Rectal smooth muscle tissue (tissue), 1 donor: Measurements from ENCODE around the gene GLO1.

ENCODE experiments used
- H3K27ac ChIP-seq: one replicate; pipeline ENCODE4 v1.7.0; 2013; ENCODE audit warnings: low read depth, low read length, inconsistent platforms
- H3K27me3 ChIP-seq: one replicate; pipeline ENCODE4 v1.7.0; 2013; ENCODE audit warnings: low read length; ENCODE audit not compliant: control insufficient read depth, insufficient read depth
- H3K36me3 ChIP-seq: one replicate; pipeline ENCODE4 v1.7.0; 2013; ENCODE audit warnings: low read length; ENCODE audit not compliant: control insufficient read depth, insufficient read depth
- H3K4me1 ChIP-seq: one replicate; pipeline ENCODE4 v1.7.0; 2013; ENCODE audit warnings: low read length; ENCODE audit not compliant: control insufficient read depth, insufficient read depth
- H3K4me3 ChIP-seq: one replicate; pipeline ENCODE4 v1.7.0; 2013; ENCODE audit warnings: low read length
- H3K9ac ChIP-seq: one replicate; pipeline ENCODE4 v1.7.0; 2013; ENCODE audit warnings: low read length

GLO1 gene

DNA sequence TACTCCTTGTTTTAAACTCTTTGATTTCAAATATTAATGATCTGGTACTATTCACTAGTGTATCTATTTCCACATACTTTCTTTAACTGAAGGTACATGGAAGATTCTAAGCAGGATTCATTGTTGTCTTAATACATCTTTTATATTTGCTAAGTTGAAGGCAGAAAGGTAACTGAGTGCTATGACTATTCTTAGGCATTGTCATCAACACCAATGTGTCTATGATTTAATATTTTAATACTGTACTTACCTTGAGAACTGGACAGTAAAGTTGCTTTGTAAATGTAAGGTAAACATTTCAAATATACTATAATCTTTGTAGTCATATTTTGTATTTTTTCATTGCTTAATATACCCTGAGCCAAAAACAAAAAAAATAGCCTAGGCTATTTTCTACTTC lies 54.3 kb downstream of the GLO1 start:
- Histone ChIP-seq H3K9ac (no peak overlapping the region), H3K4me1 (no peaks in the 10 kb centered on the region), H3K27ac (no peak overlapping the region)

GRCh38 chr6:38646166-38646878 lies 56.6 kb downstream of the GLO1 start:
- Histone ChIP-seq H3K4me1 (no peaks in the 10 kb centered on the region), H3K9ac (no peak overlapping the region), H3K27ac (no peak overlapping the region), H3K27me3 (no peaks in the 10 kb centered on the region), H3K4me3 (no peak overlapping the region), H3K36me3 (no peaks in the 10 kb centered on the region)

More for the DNA sequence above, 54.3 kb downstream of the GLO1 start:
- Histone ChIP-seq H3K4me3 (no peak overlapping the region), H3K36me3 (no peaks in the 10 kb centered on the region), H3K27me3 (no peaks in the 10 kb centered on the region)

GRCh38 chr6:38644951-38645350 lies 58.0 kb downstream of the GLO1 start:
- Histone ChIP-seq H3K4me1 (peaks cover 5% of the 10 kb centered on the region), H3K36me3 (no peaks in the 10 kb centered on the region), H3K4me3 (no peak overlapping the region), H3K9ac (no peak overlapping the region), H3K27me3 (no peaks in the 10 kb centered on the region), H3K27ac (no peak overlapping the region)

DNA sequence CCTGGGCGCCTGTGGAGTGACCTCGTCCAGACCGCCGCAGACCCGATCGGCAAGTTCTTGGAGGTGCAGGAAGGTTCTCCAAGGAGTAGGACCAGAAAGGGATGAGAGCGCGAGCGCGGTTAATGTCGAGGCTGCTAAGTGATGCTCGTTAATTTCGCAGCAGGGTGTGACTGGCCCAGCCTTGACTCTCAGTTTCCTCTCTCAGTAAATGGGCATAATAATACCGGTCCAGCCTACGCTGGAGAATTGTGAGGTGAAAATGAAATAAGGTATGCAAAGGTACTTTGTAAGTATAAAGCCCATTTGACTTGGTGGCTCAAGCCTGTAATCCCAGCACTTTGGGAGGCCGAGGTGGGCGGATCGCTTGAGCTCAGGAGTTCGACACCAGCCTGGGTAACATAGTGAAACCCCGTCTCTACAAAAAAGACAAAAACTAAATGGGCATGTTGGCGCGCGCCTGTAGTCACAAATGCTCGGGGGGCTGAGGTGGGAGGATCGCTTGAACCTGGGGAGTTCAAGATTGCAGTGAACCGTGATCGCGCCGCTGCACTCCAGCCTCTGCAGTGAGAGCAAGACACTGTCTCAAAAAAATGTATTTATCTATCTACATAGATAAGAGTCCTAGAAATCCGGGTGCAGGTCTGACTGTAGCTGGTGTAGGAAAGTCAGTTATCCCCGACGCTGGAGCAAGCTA lies 62.6 kb downstream of the GLO1 start:
- Histone ChIP-seq H3K36me3 (no peaks in the 10 kb centered on the region), H3K4me1 (peaks cover 11% of the 10 kb centered on the region), H3K27me3 (no peaks in the 10 kb centered on the region), H3K27ac (peak overlapping the region; percentile 96), H3K9ac (peak overlapping the region; percentile 54), H3K4me3 (peak overlapping the region; percentile 92)

DNA sequence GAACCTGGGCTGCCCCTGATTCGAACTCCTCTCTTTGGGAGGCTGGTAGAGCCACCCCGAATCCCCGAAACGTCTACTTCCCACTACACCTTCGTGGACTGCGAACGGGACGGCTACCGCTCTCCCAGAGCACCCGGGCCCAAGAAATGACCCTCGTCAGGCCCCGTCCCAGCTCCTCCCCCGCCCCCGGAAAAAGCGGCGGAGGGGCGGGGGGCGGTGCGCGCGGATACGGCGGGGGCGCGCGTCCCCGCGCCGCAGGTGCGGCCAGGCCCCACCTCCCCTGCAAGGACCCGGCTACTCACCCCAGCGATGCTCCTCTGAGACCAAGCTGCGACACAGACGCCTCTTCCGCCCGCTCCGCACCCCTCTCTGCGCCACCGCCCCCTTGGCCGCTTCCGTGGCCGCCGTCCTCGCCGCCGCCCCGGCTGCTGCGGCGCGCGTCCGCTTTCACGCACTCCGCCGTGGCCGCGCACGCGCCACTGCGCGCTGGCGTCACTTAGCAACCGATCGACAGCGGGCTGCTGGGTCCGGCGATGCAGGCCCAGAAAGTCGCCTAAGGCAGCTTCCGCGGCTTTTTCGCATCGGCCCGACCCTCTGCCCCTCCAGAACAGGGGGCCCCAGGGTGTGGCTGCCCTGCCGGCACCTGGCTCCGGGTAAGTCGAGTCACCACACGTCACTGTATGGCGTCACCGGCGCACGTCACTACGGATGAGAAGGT lies 63.3 kb downstream of the GLO1 start, which contains the start of gene BTBD9:
BTBD9 (minus strand) TSS at position 432 of the 718 bp plus-strand sequence.
- peak within 1 kb of the TSS; percentile 96 for H3K27ac ChIP-seq
- H3K36me3 ChIP-seq: no peaks in the 10 kb centered on the region
- no peaks in the 10 kb centered on the region for H3K27me3 ChIP-seq
- peak within 1 kb of the TSS; percentile 98 for H3K9ac ChIP-seq
- H3K4me3 ChIP-seq: peak within 1 kb of the TSS; percentile 92
- H3K4me1 ChIP-seq: peaks cover 11% of the 10 kb centered on the region

- peak overlapping the region; percentile 98 for H3K9ac ChIP-seq
- H3K4me1 ChIP-seq: peaks cover 11% of the 10 kb centered on the region
- peak overlapping the region; percentile 92 for H3K4me3 ChIP-seq
- peak overlapping the region; percentile 96 for H3K27ac ChIP-seq
- H3K27me3 ChIP-seq: no peaks in the 10 kb centered on the region
- H3K36me3 ChIP-seq: no peaks in the 10 kb centered on the region
Measured at GRCh38 chr6:38638941-38639497, 63.9 kb downstream of the GLO1 start.

DNA sequence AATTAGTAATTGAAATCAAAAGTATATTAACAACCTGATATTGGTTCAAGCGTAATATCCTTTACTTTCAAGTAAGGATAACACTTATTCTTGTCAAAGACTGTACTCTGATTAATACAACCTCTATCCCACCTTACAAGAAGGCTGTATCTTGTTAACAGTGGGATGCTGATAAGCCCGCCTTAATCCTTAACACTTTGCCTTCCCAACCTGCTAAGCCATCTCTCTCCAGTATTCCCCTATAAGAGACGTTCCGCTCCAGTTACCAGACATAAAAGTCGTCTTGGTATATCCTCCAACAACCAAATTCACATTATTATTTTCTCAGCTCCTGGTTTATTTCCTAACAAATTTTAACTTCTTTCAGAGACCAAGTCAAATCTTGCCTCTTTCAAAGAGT lies 65.2 kb downstream of the GLO1 start:
- peaks cover 11% of the 10 kb centered on the region for H3K4me1 ChIP-seq
- no peak overlapping the region for H3K9ac ChIP-seq
- no peaks in the 10 kb centered on the region for H3K27me3 ChIP-seq
- H3K27ac ChIP-seq: no peak overlapping the region
- H3K36me3 ChIP-seq: no peaks in the 10 kb centered on the region
- no peak overlapping the region for H3K4me3 ChIP-seq

DNA sequence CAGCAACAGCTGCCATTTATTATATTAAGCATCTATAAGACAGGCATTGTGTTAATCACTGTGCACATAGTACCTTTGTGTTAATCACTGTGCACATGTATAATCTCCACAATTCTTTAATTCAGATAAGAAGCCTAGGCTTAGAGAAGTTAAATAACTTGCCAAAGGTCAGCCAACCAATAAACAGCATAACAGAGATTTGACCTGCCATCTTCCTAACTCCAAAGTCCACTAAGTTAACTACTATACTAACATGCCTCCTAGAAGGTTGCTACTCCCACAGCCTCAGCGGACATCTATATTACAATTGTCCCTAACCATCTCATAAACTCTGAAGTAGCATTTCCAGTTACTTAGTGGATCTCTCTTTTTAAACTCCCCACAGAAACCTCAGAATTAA lies 66.9 kb downstream of the GLO1 start:
- H3K36me3 ChIP-seq: no peaks in the 10 kb centered on the region
- peaks cover 10% of the 10 kb centered on the region for H3K4me1 ChIP-seq
- H3K9ac ChIP-seq: no peak overlapping the region
- H3K4me3 ChIP-seq: no peak overlapping the region
- H3K27ac ChIP-seq: no peak overlapping the region
- H3K27me3 ChIP-seq: no peaks in the 10 kb centered on the region

- peaks cover 6% of the 10 kb centered on the region for H3K4me1 ChIP-seq
- no peaks in the 10 kb centered on the region for H3K27me3 ChIP-seq
- H3K4me3 ChIP-seq: no peak overlapping the region
- no peak overlapping the region for H3K9ac ChIP-seq
- no peaks in the 10 kb centered on the region for H3K36me3 ChIP-seq
- no peak overlapping the region for H3K27ac ChIP-seq
Measured at GRCh38 chr6:38634518-38634917, 68.4 kb downstream of the GLO1 start.

DNA sequence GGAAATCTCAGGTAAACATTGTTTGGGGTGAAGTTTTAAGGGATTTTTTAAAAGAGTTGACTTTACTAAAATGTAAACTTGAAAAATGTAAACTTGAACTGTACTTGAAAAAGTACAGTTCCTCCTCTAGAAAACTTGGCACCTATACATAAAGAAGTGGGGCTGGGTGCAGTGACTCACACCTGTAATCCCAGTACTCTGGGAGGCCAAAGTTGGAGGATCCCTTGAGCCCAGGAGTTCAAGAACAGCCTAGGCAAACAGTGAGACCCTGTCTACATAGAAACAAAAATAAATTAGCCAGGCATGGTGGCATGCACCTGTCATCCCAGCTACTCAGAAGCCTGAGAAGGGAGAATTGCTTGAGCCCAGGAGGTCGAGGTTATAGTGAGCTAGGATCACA lies 70.5 kb downstream of the GLO1 start:
- no peak overlapping the region for H3K27ac ChIP-seq
- no peaks in the 10 kb centered on the region for H3K36me3 ChIP-seq
- H3K4me3 ChIP-seq: no peak overlapping the region
- no peaks in the 10 kb centered on the region for H3K4me1 ChIP-seq
- H3K9ac ChIP-seq: no peak overlapping the region
- no peaks in the 10 kb centered on the region for H3K27me3 ChIP-seq

DNA sequence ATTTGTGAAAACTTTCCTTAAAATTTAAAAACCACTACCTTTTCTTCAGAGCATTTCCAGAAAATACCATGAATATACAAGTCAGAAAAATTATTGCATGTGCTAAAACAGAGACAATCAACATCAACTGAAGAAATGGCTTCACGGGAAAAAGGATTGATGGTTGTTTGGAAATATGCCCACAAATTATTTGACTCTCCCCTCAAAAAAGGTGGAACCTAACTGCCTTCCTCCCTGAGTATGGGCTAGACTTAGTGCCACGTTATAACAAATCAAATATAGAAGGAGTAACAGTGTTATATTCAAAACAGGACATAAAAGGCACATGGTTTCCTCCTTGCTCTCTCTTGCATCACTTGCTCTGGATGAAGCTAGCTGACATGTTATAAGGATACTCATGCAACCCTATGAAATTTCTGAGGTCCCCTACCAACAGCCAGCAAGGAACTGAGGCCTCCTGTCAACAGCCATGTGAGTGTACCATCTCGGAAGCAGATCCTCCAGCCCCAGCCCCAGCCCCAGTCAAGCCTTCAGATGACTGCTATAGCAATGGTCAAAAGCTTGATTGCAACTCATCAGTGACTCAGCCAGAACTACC lies 71.7 kb downstream of the GLO1 start:
- H3K4me3 ChIP-seq: no peak overlapping the region
- H3K9ac ChIP-seq: no peak overlapping the region
- H3K27ac ChIP-seq: no peak overlapping the region
- no peaks in the 10 kb centered on the region for H3K36me3 ChIP-seq
- no peaks in the 10 kb centered on the region for H3K27me3 ChIP-seq
- H3K4me1 ChIP-seq: no peaks in the 10 kb centered on the region
